Esophagus squamous epithelium (tissue), 5 donors: Measurements from ENCODE around the gene WFS1. TPM values are rescaled to one million over a fixed set of nuclear protein-coding genes. Genes with fewer than 3 reads are reported as not detected.

Source experiments
- DNase-seq: peaks from one replicate; lab custom pipeline; 2025; lab: John Stamatoyannopoulos, UW
- H3K27ac ChIP-seq, 4 donors: fragments of 200-600 bp; sonication (generic); one replicate each; pipeline ENCODE4 v1.5.1; 2016 to 2019; ENCODE audit warnings: mild to moderate bottlenecking in 1 of 4
- H3K27me3 ChIP-seq, 4 donors: fragments of 200-600 bp; sonication (generic); 1 replicate in 3 of 4; 2 replicates in 1 of 4; pipeline versions ENCODE4 v1.5.1 to v1.6.0; 2017 to 2021; ENCODE audit warnings: antibody characterized with exemption in 1 of 4
- H3K36me3 ChIP-seq, 3 donors: fragments of 200-600 bp; sonication (generic); one replicate each; pipeline ENCODE4 v1.5.1; 2016 to 2019
- H3K4me1 ChIP-seq, 3 donors: fragments of 200-600 bp; sonication (generic); one replicate each; pipeline ENCODE4 v1.5.1; 2017 to 2019
- H3K4me3 ChIP-seq, 4 donors: fragments of 200-600 bp; sonication (generic); 1 replicate in 3 of 4; 2 replicates in 1 of 4; pipeline ENCODE4 v1.5.1; 2016 to 2019; ENCODE audit warnings: mild to moderate bottlenecking in 2 of 4, moderate library complexity in 1 of 4
- H3K9me3 ChIP-seq, 3 donors: fragments of 200-600 bp; sonication (generic); one replicate each; pipeline ENCODE4 v1.5.1; 2016 to 2019
- CTCF ChIP-seq, 6 experiments: fragments of 450-650 bp in 4 of 6; fragments of 200-600 bp in 2 of 6; sonication (generic) in 2 of 6; IDR thresholded peaks; one replicate each; pipeline ENCODE4 v1.5.1; 2016 to 2019; ENCODE audit warnings: antibody characterized with exemption in 6 of 6, mild to moderate bottlenecking in 4 of 6, moderate library complexity in 4 of 6
- POLR2A ChIP-seq, 4 donors: fragments of 450-650 bp; IDR thresholded peaks; one replicate each; pipeline ENCODE4 v1.6.1; 2017; ENCODE audit warnings: antibody characterized with exemption in 4 of 4, mild to moderate bottlenecking in 4 of 4, moderate library complexity in 3 of 4
- WGBS, 2 donors: methylation state at CpG; one replicate each; pipeline ENCODE4 v1.1.5; 2018; 5-methylcytosine and 5-hydroxymethylcytosine counted together
- intact Hi-C: fragments of 100-400 bp; cut with DNase I; formaldehyde crosslinking; loops from one replicate; pipeline ENCODE4 v1.15.0; 2022
- total RNA-seq, 4 donors: library from RNA; depleted of rRNA; stranded (reverse); fragments of >200 nt; gene quantifications; one replicate each; pipeline ENCODE4 v1.1.0, GENCODE V29; 2016
- donor health status: DM: yes; HTN: yes; CAD: no.

Gene WFS1
- total RNA-seq, 4 donors from 2014 or later = 6.5 to 20.4 (median 9.6) TPM

DNA sequence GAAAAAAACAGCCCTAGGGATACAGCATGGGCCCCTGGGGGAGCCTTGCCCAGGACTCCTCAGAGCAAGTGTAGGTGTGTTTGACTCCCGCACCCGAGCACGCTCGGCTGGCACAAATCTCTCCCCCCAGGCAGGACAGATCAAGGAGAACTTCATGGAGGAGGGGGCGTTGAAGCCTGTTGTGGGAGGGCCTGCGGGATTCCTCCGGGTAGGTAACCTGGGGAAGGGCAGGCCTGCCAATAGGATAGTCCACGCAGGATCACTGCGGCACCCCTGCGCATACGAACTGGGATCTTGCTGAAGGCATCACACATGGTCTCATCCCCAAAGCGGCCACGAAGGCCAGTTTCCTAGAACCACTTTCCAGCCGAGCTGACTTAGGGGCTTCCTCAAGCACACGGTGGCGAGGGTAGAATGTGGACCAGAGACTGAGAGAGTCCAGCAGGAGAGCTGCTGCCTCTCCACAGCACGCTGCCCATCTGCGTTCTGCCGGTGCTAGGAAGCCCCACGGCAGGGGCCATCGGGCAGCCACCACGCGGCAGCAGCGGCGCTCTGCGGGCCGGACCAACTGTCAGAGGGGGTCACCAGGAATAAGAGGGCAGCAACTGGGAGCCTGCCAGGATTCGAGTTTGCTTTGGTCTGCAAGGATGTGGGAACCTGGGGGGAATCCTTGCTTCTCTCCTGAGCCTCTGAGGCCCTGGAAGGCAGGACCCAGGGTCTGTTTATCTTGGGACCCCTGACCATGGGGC, 56.8 kb downstream of the WFS1 start:
- no peak for TF ChIP-seq CTCF (IDR thresholded peaks at IDR 0.05)
- TF ChIP-seq POLR2A (IDR thresholded peaks at IDR 0.05) = no peak
- no peaks in the 10 kb centered on the region for H3K9me3 ChIP-seq
- intact Hi-C loops = loop anchor here (2.0 to 10.0 kb wide), 2 partner anchors 76 to 332 kb away; no protein-coding TSS in a partner anchor
- H3K4me1 ChIP-seq = peaks cover 0 to 28% (median 3%) of the 10 kb centered on the region in 3 donors
- WGBS, 2 donors = 88 to 94% methylated on average over 7 to 10 of the region's 28 CpGs
- H3K4me3 ChIP-seq = no peak overlapping the region
- peaks cover 0 to 15% (median 0%) of the 10 kb centered on the region in 4 donors for H3K27me3 ChIP-seq
- H3K27ac ChIP-seq = no peak overlapping the region
- no peak for DNase-seq
- H3K36me3 ChIP-seq = peaks cover 0 to 62% (median 5%) of the 10 kb centered on the region in 3 donors

- no peak overlapping the region for H3K4me3 ChIP-seq
- peaks cover 0 to 62% (median 9%) of the 10 kb centered on the region in 3 donors for H3K36me3 ChIP-seq
- TF ChIP-seq CTCF (IDR thresholded peaks at IDR 0.05) (peak; percentile 93 to 98 (median 96)), POLR2A (IDR thresholded peaks at IDR 0.05) (no peak)
- no peaks in the 10 kb centered on the region for H3K9me3 ChIP-seq
- peaks cover 0 to 28% (median 3%) of the 10 kb centered on the region in 3 donors for H3K4me1 ChIP-seq
- intact Hi-C loops = loop anchor here (2.0 to 10.0 kb wide), 2 partner anchors 77 to 333 kb away; no protein-coding TSS in a partner anchor
- no peak for DNase-seq
- H3K27ac ChIP-seq = no peak overlapping the region
- H3K27me3 ChIP-seq = peaks cover 0 to 20% (median 0%) of the 10 kb centered on the region in 4 donors
- whole genome bisulfite sequencing, 2 donors = 13 to 22% methylated on average over 7 to 9 of the region's 21 CpGs
Observed at GRCh38 chr4:6327220-6327917, 57.7 kb downstream of the WFS1 start.

DNA sequence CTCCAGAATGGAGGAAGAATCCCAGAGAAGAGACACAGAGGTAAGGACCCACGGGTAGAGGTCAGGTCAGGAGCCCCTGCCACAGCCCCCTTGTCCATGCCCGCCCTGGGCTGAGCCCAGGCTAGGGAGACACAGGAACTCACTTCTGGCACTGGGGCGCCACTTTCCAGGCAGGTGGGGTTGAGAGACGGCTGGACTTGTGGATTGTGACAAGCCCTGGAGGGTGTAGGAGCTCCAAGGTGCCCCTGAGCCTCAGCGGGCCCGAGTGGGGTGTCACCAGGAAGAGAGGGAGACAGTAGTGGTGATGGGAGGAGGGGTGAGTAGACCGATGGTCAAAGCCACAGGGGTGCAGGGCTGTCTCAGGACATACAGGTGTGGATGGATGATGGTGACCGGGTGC, 58.9 kb downstream of the WFS1 start:
- no peak for DNase-seq
- TF ChIP-seq POLR2A (IDR thresholded peaks at IDR 0.05) = no peak
- no peak for TF ChIP-seq CTCF (IDR thresholded peaks at IDR 0.05)
- 63 to 66% methylated on average over 4 to 6 of the region's 8 CpGs for WGBS, 2 donors
- peaks cover 0 to 62% (median 9%) of the 10 kb centered on the region in 3 donors for H3K36me3 ChIP-seq
- H3K27me3 ChIP-seq = peaks cover 0 to 27% (median 0%) of the 10 kb centered on the region in 4 donors
- intact Hi-C loops = loop anchor here (10.0 kb wide), 1 partner anchor 334 kb away; no protein-coding TSS in a partner anchor
- H3K4me3 ChIP-seq = no peak overlapping the region
- H3K9me3 ChIP-seq = no peaks in the 10 kb centered on the region
- peaks cover 0 to 28% (median 3%) of the 10 kb centered on the region in 3 donors for H3K4me1 ChIP-seq
- H3K27ac ChIP-seq = no peak overlapping the region

DNA sequence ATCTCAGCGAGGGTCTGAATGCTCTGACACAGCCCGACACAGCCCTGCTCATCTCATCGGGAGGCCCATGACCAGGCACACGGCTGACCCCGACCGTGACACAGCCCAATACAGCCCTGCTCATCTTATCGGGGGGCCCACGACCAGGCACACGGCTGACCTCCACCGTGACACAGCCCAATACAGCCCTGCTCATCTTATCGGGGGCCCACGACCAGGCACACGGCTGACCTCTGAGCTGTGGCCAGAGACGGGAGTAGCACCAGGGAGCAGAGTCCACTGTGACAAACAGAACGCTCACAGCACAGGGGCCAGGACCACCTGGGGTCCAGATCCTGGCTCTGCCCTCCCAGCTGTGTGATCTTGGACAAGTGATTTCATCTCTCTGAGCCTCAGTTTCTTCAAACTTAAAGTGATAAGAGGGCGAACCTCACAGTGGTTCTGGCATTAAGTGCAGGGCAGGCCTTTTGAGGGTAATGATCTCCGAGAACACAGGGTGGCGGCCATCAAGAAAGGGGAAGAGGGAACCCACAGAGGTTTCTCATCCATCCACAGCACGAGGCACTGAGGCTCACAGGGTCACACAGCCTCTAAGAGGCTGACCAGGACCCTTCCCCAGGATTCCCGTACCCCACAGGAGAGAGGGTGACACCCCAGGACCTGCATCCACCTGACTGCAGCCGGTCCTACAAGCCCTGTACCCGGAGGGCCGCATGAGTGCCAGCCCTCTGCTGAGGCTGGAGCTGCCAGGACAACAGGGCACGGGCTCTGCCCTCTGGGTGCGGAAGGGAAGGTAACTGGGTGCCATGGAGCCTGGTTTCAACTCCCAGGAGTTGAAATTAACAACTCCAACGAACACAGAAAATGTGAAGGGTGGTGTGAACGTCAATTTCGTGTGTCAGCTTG, 60.1 kb downstream of the WFS1 start:
- 79 to 81% methylated on average over 17 to 23 of the region's 28 CpGs for WGBS, 2 donors
- no peak for TF ChIP-seq POLR2A (IDR thresholded peaks at IDR 0.05)
- TF ChIP-seq CTCF (IDR thresholded peaks at IDR 0.05) = no peak
- H3K9me3 ChIP-seq = peaks cover 0 to 6% (median 0%) of the 10 kb centered on the region in 3 donors
- H3K27me3 ChIP-seq = peaks cover 0 to 39% (median 0%) of the 10 kb centered on the region in 4 donors
- H3K4me1 ChIP-seq = peaks cover 0 to 23% (median 3%) of the 10 kb centered on the region in 3 donors
- H3K36me3 ChIP-seq = peaks cover 0 to 60% (median 9%) of the 10 kb centered on the region in 3 donors
- no peak overlapping the region for H3K27ac ChIP-seq
- intact Hi-C loops = loop anchor here (10.0 kb wide), 2 partner anchors 215 to 335 kb away; no protein-coding TSS in a partner anchor
- H3K4me3 ChIP-seq = no peak overlapping the region
- no peak for DNase-seq
